Endothelial cell of umbilical vein (primary cell): Measurements from ENCODE around the gene VIL1.

Experiments
- EZH2 ChIP-seq: IDR thresholded peaks from 2 replicates; pipeline ENCODE4 v1.6.1; 2012; ENCODE audit warnings: borderline replicate concordance, low read depth, mild to moderate bottlenecking, moderate library complexity, low read length, inconsistent platforms; ENCODE audit not compliant: severe bottlenecking
- GATA2 ChIP-seq: IDR thresholded peaks from 2 replicates; pipeline ENCODE4 v1.7.0; 2011; ENCODE audit warnings: low read depth, mild to moderate bottlenecking, moderate library complexity, mixed read lengths, low read length; ENCODE audit not compliant: insufficient read length, insufficient read depth
- JUN ChIP-seq: IDR thresholded peaks from 2 replicates; pipeline ENCODE4 v1.6.1; 2011; ENCODE audit warnings: borderline replicate concordance, low read depth; ENCODE audit not compliant: insufficient read length, insufficient read depth
- MYC ChIP-seq: IDR thresholded peaks from one replicate; pipeline ENCODE4 v1.6.1; 2011; ENCODE audit warnings: mild to moderate bottlenecking, low read depth, low read length
- POLR2A ChIP-seq: IDR thresholded peaks from 2 replicates; pipeline ENCODE4 v1.6.1; 2012; ENCODE audit warnings: low read depth, mild to moderate bottlenecking, control low read depth, low read length
- POLR2AphosphoS5 ChIP-seq: IDR thresholded peaks from 2 replicates; pipeline ENCODE4 v1.6.1; 2012; ENCODE audit warnings: low read depth, mild to moderate bottlenecking, control low read depth, low read length, moderate library complexity; ENCODE audit not compliant: insufficient read depth
- TF ChIP-seq, protein P1 (sequence below), 2 donors: IDR thresholded peaks; 1 replicate in 1 of 2; 2 replicates in 1 of 2; pipeline ENCODE4 v1.5.1; 2011; ENCODE audit warnings: low read length in 2 of 2, mild to moderate bottlenecking in 2 of 2, moderate library complexity in 2 of 2, control low read depth in 1 of 2, inconsistent platforms in 1 of 2, low read depth in 1 of 2; ENCODE audit not compliant: insufficient read depth in 1 of 2; ENCODE audit errors: extremely low read depth in 1 of 2
- TF ChIP-seq, protein P2 (sequence below): IDR thresholded peaks from 2 replicates; pipeline ENCODE4 v1.6.1; 2011; ENCODE audit not compliant: insufficient read depth, insufficient read length

DNA sequence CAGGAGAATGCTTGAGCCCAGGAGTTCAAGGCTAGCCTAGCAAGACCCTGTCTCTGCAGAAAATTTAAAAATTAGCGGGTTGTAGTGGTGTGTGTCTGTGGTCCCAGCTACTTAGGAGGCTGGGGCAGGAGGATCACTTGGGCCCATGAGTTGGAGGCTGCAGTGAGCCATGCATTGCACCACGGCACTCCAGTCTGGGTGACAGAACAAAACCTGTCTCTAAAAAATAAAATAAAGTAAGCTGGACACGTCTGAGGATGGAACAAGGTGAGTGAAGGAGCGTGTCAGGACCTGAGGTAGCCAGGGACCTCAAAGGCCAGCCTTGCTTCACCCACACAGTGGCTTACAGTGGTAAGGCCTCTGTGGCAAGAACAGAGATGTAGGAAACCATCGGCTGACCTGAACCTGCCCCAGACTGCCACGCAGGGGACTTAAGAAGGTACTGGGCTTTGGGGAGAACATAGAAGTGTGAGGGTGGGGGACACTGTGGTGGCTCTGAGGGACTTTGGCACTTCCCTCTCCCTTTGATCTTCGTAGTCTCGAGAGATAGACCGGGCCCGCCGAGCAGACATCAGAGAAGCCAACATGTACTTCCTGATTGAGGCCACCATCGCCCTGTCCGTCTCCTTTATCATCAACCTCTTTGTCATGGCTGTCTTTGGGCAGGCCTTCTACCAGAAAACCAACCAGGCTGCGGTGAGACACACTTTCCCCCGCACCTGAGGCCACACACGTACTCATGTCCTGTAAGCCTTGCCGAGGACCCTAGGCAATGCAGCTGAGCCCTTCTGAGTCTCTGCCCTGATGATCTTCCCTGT is 29.4 kb upstream of the VIL1 start:
- TF ChIP-seq EZH2 (no peak), POLR2A (no peak), POLR2AphosphoS5 (no peak), GATA2 (no peak), MYC (no peak), JUN (no peak)
- TF ChIP-seq, protein P1, sequence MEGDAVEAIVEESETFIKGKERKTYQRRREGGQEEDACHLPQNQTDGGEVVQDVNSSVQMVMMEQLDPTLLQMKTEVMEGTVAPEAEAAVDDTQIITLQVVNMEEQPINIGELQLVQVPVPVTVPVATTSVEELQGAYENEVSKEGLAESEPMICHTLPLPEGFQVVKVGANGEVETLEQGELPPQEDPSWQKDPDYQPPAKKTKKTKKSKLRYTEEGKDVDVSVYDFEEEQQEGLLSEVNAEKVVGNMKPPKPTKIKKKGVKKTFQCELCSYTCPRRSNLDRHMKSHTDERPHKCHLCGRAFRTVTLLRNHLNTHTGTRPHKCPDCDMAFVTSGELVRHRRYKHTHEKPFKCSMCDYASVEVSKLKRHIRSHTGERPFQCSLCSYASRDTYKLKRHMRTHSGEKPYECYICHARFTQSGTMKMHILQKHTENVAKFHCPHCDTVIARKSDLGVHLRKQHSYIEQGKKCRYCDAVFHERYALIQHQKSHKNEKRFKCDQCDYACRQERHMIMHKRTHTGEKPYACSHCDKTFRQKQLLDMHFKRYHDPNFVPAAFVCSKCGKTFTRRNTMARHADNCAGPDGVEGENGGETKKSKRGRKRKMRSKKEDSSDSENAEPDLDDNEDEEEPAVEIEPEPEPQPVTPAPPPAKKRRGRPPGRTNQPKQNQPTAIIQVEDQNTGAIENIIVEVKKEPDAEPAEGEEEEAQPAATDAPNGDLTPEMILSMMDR (IDR thresholded peaks at IDR 0.05; ENCODE audit: extremely low read depth in 1 of 2, insufficient read depth in 1 of 2, low read depth in 1 of 2, low read length in 2 of 2) = no peak
- TF ChIP-seq, protein P2, sequence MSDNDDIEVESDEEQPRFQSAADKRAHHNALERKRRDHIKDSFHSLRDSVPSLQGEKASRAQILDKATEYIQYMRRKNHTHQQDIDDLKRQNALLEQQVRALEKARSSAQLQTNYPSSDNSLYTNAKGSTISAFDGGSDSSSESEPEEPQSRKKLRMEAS = no peak
